D341Med (cell line): Measurements from ENCODE around the gene PAFAH1B1.
A peak's percentile ranks its signal among the peaks of the same experiment; 100 is the strongest.
"Not testable (repeated sequence)": the region's sequence is repeated elsewhere in the genome, so short reads cannot be mapped to it uniquely, and the experiment has no call there.

Source experiments
- DNase-seq: peaks from one replicate; pipeline ENCODE4 v3.0.0; 2012; ENCODE audit warnings: low spot score

The PAFAH1B1 gene

GRCh38 chr17:2594722-2595599 lies 1.5 kb downstream of the PAFAH1B1 start:
- no peak for DNase-seq

GRCh38 chr17:2595716-2596115 lies 2.3 kb downstream of the PAFAH1B1 start:
- no peak for DNase-seq

- DNase-seq, result no peak
Observed at GRCh38 chr17:2598166-2598565, 4.7 kb downstream of the PAFAH1B1 start.

- no peak for DNase-seq
Observed at GRCh38 chr17:2602597-2603017, 9.2 kb downstream of the PAFAH1B1 start.

- no peak for DNase-seq
Observed at GRCh38 chr17:2608350-2608913, 15.0 kb downstream of the PAFAH1B1 start.

- DNase-seq, result no peak
Observed at GRCh38 chr17:2609091-2609490, 15.6 kb downstream of the PAFAH1B1 start.

- peak; percentile 51 for DNase-seq
Observed at GRCh38 chr17:2610195-2611175, 17.0 kb downstream of the PAFAH1B1 start.

GRCh38 chr17:2611627-2612026 lies 18.2 kb downstream of the PAFAH1B1 start:
- DNase-seq, result no peak

- no peak for DNase-seq
Observed at GRCh38 chr17:2612630-2613029, 19.2 kb downstream of the PAFAH1B1 start.

- DNase-seq, result no peak
Observed at GRCh38 chr17:2613089-2613808, 19.8 kb downstream of the PAFAH1B1 start.

- DNase-seq, result no peak
Observed at GRCh38 chr17:2615882-2616281, 22.4 kb downstream of the PAFAH1B1 start.

GRCh38 chr17:2621241-2621640 lies 27.8 kb downstream of the PAFAH1B1 start:
- no peak for DNase-seq

GRCh38 chr17:2621951-2622405 lies 28.5 kb downstream of the PAFAH1B1 start:
- DNase-seq, result not testable (repeated sequence)

GRCh38 chr17:2622721-2623301 lies 29.4 kb downstream of the PAFAH1B1 start:
- DNase-seq, result not testable (repeated sequence)

- DNase-seq, result no peak
Observed at GRCh38 chr17:2624292-2624731, 30.9 kb downstream of the PAFAH1B1 start.

- DNase-seq, result not testable (repeated sequence)
Observed at GRCh38 chr17:2626626-2627219, 33.3 kb downstream of the PAFAH1B1 start.

- not testable (repeated sequence) for DNase-seq
Observed at GRCh38 chr17:2628922-2629321, 35.5 kb downstream of the PAFAH1B1 start.

GRCh38 chr17:2631211-2631610 lies 37.8 kb downstream of the PAFAH1B1 start:
- no peak for DNase-seq

- DNase-seq, result no peak
Observed at GRCh38 chr17:2634361-2634960, 41.0 kb downstream of the PAFAH1B1 start.

- no peak for DNase-seq
Observed at GRCh38 chr17:2635241-2635640, 41.8 kb downstream of the PAFAH1B1 start.
